WERI-Rb-1 (cell line): ENCODE data around the gene MYB.
A peak's percentile ranks its signal among the peaks of the same experiment; 100 is the strongest.

Experiments used
- DNase-seq: peaks from one replicate; pipeline ENCODE4 v3.0.0-alpha.2; 2020
- H3K27ac ChIP-seq: fragments of 250-450 bp; sonication (Bioruptor Pico); 2 replicates; pipeline ENCODE4 v1.5.1; 2020; ENCODE audit warnings: mild to moderate bottlenecking, moderate library complexity
- H3K27me3 ChIP-seq: fragments of 250-450 bp; sonication (Bioruptor Pico); 2 replicates; pipeline ENCODE4 v1.5.1; 2021; ENCODE audit warnings: mild to moderate bottlenecking, low read depth, moderate library complexity; ENCODE audit not compliant: insufficient read depth, severe bottlenecking
- H3K36me3 ChIP-seq: fragments of 250-450 bp; sonication (Bioruptor Pico); 2 replicates; pipeline ENCODE4 v1.5.1; 2020; ENCODE audit warnings: mild to moderate bottlenecking, moderate library complexity
- H3K4me3 ChIP-seq: 2 replicates; pipeline ENCODE4 v1.5.1; 2011; ENCODE audit warnings: low read depth, mild to moderate bottlenecking, control low read depth, low read length
- H3K9me3 ChIP-seq: fragments of 250-450 bp; sonication (Bioruptor Pico); 2 replicates; pipeline ENCODE4 v1.5.1; 2021; ENCODE audit warnings: mild to moderate bottlenecking, moderate library complexity; ENCODE audit not compliant: severe bottlenecking
- CTCF ChIP-seq: IDR thresholded peaks from 2 replicates; pipeline ENCODE4 v1.5.1; 2011; ENCODE audit warnings: low read depth, mild to moderate bottlenecking, control low read depth, inconsistent platforms, low read length

Gene MYB

GRCh38 chr6:135251498-135252441, 70.7 kb downstream of the MYB start:
- Histone ChIP-seq H3K36me3 (no peaks in the 10 kb centered on the region), H3K4me3 (no peak overlapping the region), H3K9me3 (no peaks in the 10 kb centered on the region), H3K27ac (no peak overlapping the region), H3K27me3 (no peaks in the 10 kb centered on the region)
- DNase-seq, result peak; percentile 49
- no peak for TF ChIP-seq CTCF

- Histone ChIP-seq H3K27me3 (no peaks in the 10 kb centered on the region), H3K4me3 (no peak overlapping the region), H3K9me3 (no peaks in the 10 kb centered on the region), H3K27ac (no peak overlapping the region), H3K36me3 (no peaks in the 10 kb centered on the region)
- no peak for TF ChIP-seq CTCF
- no peak for DNase-seq
These were observed 73.4 kb downstream of the MYB start for GRCh38 chr6:135254471-135254870.

GRCh38 chr6:135256866-135257265, 75.8 kb downstream of the MYB start:
- no peak for TF ChIP-seq CTCF
- Histone ChIP-seq H3K27ac (no peak overlapping the region), H3K36me3 (no peaks in the 10 kb centered on the region), H3K9me3 (no peaks in the 10 kb centered on the region), H3K4me3 (no peak overlapping the region), H3K27me3 (no peaks in the 10 kb centered on the region)
- DNase-seq, result no peak

- Histone ChIP-seq H3K27me3 (no peaks in the 10 kb centered on the region), H3K27ac (no peak overlapping the region), H3K4me3 (no peak overlapping the region), H3K36me3 (no peaks in the 10 kb centered on the region), H3K9me3 (no peaks in the 10 kb centered on the region)
- no peak for DNase-seq
- TF ChIP-seq CTCF, result peak; percentile 20; the same call in 1 of the 2 replicates
These were observed 76.7 kb downstream of the MYB start for GRCh38 chr6:135257631-135258405.

- Histone ChIP-seq H3K36me3 (no peaks in the 10 kb centered on the region), H3K4me3 (no peak overlapping the region), H3K27ac (no peak overlapping the region), H3K9me3 (no peaks in the 10 kb centered on the region), H3K27me3 (no peaks in the 10 kb centered on the region)
- TF ChIP-seq CTCF, result no peak
- no peak for DNase-seq
These were observed 77.9 kb downstream of the MYB start for GRCh38 chr6:135258970-135259369.
